Kidney (tissue), 14 donors: Measurements from ENCODE around the gene VSIG10. TPM values are rescaled to one million over a fixed set of nuclear protein-coding genes. Genes with fewer than 3 reads are reported as not detected.

Experiments
- DNase-seq, 5 donors: peaks; one replicate each; pipeline ENCODE4 v3.0.0-alpha.2; 2013 to 2020
- FAIRE-seq: peaks from 2 replicates; lab custom pipeline; 2012; peaks lifted over from hg19 to GRCh38; lab: Jason Lieb, UNC
- H3K27ac ChIP-seq, 2 donors: one replicate each; pipeline ENCODE4 v1.7.0; 2013; ENCODE audit warnings: low read depth in 2 of 2, low read length in 2 of 2, inconsistent platforms in 1 of 2
- H3K27me3 ChIP-seq: one replicate; pipeline ENCODE4 v1.7.1; 2013; ENCODE audit warnings: low read length, inconsistent platforms; ENCODE audit not compliant: control insufficient read depth, insufficient read depth
- H3K36me3 ChIP-seq, 3 donors: one replicate each; pipeline versions ENCODE4 v1.7.0 to v1.7.1; 2013; ENCODE audit warnings: low read length in 3 of 3, control low read depth in 1 of 3, inconsistent platforms in 1 of 3; ENCODE audit not compliant: insufficient read depth in 3 of 3, control insufficient read depth in 2 of 3
- H3K4me1 ChIP-seq, 3 donors: one replicate each; pipeline versions ENCODE4 v1.7.0 to v1.7.1; 2013; ENCODE audit warnings: low read length in 3 of 3, inconsistent platforms in 1 of 3, low read depth in 1 of 3; ENCODE audit not compliant: control insufficient read depth in 2 of 3, insufficient read depth in 2 of 3
- H3K4me3 ChIP-seq, 3 donors: one replicate each; pipeline versions ENCODE4 v1.7.0 to v1.8.1; 2013; ENCODE audit warnings: low read length in 3 of 3, control low read depth in 1 of 3, inconsistent platforms in 1 of 3
- H3K9ac ChIP-seq, 3 donors: one replicate each; pipeline versions ENCODE4 v1.7.0 to v1.7.1; 2013; ENCODE audit warnings: low read length in 3 of 3, control low read depth in 1 of 3, inconsistent platforms in 1 of 3
- H3K9me3 ChIP-seq, 3 donors: one replicate each; pipeline versions ENCODE4 v1.7.0 to v1.7.1; 2013; ENCODE audit warnings: low read length in 3 of 3, control low read depth in 1 of 3, inconsistent platforms in 1 of 3; ENCODE audit not compliant: control insufficient read depth in 2 of 3, insufficient read depth in 1 of 3
- intact Hi-C: fragments of 100-400 bp; cut with DNase I; formaldehyde crosslinking; loops from one replicate; pipeline ENCODE4 v1.11.1; 2022
- polyA plus RNA-seq: library from polyadenylated mRNA; stranded (reverse); fragments of 350-450 nt; fragmentation: Illumina TruSeq; extraction: RNeasy Lipid Tissue Mini Kit (QIAGEN cat#74804); gene quantifications from one replicate; pipeline ENCODE4 v1.2.3, GENCODE V29; 2014; ENCODE audit warnings: low read depth, low replicate concordance; ENCODE audit not compliant: insufficient read depth
- total RNA-seq: library from RNA; stranded (reverse); fragmentation: NEBNext Ultra II Directional; extraction: Animal tissue kit (Norgen Biotek cat#: 25700); gene quantifications from one replicate; pipeline ENCODE4 v1.2.1, GENCODE V29; 2021
- TF ChIP-seq, protein P1 (sequence below): IDR thresholded peaks from 3 replicates; pipeline ENCODE4 v1.5.1; 2012; ENCODE audit warnings: mild to moderate bottlenecking, moderate library complexity, borderline replicate concordance; ENCODE audit not compliant: insufficient read depth; ENCODE audit errors: extremely low read depth
- donor health status: control.
- donor health status: control.
- donor health status: control.
- donor health status: control.
- donor health status: control.
- donor health status: DM: yes; HTN: yes; CAD: no.
- donor health status: Normal renal cell carcinoma (clear cell type).

Gene VSIG10
- total and polyA plus RNA-seq, 2 donors from 2014 or later: 15.8 to 26.1 TPM

DNA sequence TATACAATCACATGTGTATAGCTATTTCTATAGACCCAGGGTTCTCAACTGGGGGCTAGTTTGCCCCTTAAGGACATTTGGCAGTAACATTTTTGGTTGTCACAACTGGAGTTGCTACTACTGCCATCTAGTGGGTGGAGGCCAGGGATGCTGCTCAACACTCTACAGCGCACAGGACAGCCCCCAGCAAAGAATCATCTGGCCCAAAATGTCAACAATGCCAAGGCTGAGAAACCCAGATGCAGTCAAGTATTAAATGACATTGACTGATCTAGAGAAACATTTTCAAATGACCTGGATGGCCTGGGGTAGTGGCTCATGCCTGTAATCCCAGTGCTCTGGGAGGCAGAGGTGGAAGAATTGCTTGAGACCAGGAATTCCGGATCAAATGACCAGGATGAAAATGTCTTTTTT is 48.7 kb downstream of the VSIG10 start:
- Histone ChIP-seq H3K27me3 (no peaks in the 10 kb centered on the region), H3K4me1 (peaks cover 0 to 32% (median 19%) of the 10 kb centered on the region in 3 donors), H3K9ac (no peak overlapping the region), H3K36me3 (no peaks in the 10 kb centered on the region), H3K4me3 (no peak overlapping the region), H3K9me3 (no peaks in the 10 kb centered on the region), H3K27ac (no peak overlapping the region)
- peak in 4 of 5 donors; percentile 46 to 68 (median 54) for DNase-seq
- TF ChIP-seq, protein P1, sequence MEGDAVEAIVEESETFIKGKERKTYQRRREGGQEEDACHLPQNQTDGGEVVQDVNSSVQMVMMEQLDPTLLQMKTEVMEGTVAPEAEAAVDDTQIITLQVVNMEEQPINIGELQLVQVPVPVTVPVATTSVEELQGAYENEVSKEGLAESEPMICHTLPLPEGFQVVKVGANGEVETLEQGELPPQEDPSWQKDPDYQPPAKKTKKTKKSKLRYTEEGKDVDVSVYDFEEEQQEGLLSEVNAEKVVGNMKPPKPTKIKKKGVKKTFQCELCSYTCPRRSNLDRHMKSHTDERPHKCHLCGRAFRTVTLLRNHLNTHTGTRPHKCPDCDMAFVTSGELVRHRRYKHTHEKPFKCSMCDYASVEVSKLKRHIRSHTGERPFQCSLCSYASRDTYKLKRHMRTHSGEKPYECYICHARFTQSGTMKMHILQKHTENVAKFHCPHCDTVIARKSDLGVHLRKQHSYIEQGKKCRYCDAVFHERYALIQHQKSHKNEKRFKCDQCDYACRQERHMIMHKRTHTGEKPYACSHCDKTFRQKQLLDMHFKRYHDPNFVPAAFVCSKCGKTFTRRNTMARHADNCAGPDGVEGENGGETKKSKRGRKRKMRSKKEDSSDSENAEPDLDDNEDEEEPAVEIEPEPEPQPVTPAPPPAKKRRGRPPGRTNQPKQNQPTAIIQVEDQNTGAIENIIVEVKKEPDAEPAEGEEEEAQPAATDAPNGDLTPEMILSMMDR: peak; percentile 54
- FAIRE-seq: no peak
- intact Hi-C loops: no loop called here

DNA sequence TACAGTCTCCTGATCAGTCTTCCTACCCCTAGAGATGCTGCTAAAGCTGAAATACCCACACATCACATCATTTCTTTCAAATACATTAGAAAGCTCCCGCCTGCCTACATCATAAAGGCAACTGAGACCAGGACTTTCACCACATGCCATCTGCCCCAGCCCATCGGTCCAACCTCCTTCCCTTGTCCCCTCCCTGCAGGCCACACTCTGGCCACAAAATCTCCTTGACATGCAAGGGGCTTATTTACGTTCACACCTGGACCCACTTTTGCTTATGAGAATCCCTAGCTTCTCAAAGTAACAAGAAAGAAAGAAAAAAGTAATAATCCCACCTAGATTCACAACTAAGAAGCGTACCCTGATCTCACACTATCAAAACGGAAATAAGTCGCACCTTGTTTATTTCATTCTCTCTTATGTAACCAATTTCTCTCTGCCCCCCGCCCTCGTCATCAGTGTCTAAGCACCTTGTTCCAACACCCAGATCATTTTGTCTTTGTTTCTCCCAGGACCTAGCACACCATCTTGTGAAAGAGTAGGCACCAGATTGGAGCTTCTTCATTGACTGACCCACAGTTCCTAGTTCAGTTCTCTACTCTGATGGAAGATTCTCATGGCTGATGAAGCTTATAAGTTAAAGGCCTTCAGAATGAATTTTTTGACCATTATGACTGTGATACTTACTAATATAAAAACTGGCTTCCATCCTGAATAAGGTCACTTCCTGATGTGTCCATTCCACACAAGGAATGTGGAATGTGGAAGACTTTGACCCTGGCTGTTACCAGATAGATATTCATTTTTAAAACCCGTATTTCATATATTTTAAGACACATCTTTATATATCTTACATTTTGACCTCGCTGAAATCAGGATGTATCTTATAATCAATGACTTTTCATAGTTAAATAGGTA is 50.5 kb downstream of the VSIG10 start:
- H3K4me1 ChIP-seq: peaks cover 0 to 26% (median 15%) of the 10 kb centered on the region in 3 donors
- no peaks in the 10 kb centered on the region for H3K9me3 ChIP-seq
- no peak overlapping the region for H3K4me3 ChIP-seq
- no peak for DNase-seq
- peak overlapping the region in 1 of 3 donors; percentile 16 for H3K9ac ChIP-seq
- TF ChIP-seq, protein P1: no peak
- H3K27ac ChIP-seq: peak overlapping the region; percentile 79 to 85
- FAIRE-seq: no peak
- intact Hi-C loops: no loop called here
- no peaks in the 10 kb centered on the region for H3K27me3 ChIP-seq
- H3K36me3 ChIP-seq: no peaks in the 10 kb centered on the region

DNA sequence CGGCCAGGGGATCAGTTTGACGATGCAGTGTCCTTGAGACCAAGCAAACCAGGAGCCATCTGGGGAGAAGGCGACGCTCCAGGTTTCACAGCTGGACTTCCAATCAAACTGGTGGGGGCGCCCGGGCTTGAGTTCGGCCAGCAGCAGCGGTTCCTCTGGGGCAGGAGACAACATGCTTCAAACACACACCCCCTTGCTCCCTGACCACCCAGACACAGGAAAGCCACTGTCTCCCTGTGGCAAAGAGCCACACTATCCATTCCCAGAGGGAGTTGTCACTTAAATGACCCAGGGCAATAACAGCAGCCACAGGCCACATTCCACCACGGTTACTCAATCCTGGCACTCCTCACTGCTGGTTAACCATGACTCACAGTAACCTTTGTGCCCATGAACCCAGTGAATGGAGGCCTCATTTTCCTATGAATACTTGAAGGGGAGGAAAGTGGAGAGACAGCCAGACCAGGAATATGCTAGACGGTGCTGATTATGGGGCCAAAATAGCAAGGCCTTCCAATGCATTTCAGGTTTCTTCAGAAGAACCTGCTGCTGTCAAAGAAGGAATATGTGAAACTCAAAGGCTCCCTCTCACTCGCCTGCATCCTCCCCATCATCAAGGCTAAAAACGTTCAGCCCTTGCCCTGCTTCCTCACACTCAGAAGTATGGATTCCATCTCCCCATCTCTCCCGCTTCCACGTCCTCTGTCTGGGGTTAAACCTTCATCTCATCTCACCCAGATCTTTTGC is 51.3 kb downstream of the VSIG10 start:
- Histone ChIP-seq H3K9ac (peak overlapping the region in 1 of 3 donors; percentile 16), H3K4me1 (peaks cover 0 to 26% (median 15%) of the 10 kb centered on the region in 3 donors), H3K9me3 (no peaks in the 10 kb centered on the region), H3K4me3 (no peak overlapping the region), H3K36me3 (no peaks in the 10 kb centered on the region), H3K27me3 (no peaks in the 10 kb centered on the region), H3K27ac (peak overlapping the region; percentile 79 to 85)
- FAIRE-seq: peak; percentile 67
- DNase-seq: peak; percentile 33 to 89 (median 49)
- TF ChIP-seq, protein P1: no peak
- intact Hi-C loops: no loop called here
